ENCODE data around the gene CKS1B.

- TF ChIP-seq CTCF (conservative IDR thresholded peaks at IDR 0.05; ENCODE audit: low read length): no peak
- TF ChIP-seq EZH2phosphoT487 (IDR thresholded peaks at IDR 0.05; ENCODE audit: borderline replicate concordance, low read depth, low read length): no peak
Measured at GRCh38 chr1:154996966-154997701, 22.7 kb downstream of the CKS1B start.

Measured in OCI-LY7 (cell line).